ENCODE measurements around the gene SGPP1.

The SGPP1 gene

DNA sequence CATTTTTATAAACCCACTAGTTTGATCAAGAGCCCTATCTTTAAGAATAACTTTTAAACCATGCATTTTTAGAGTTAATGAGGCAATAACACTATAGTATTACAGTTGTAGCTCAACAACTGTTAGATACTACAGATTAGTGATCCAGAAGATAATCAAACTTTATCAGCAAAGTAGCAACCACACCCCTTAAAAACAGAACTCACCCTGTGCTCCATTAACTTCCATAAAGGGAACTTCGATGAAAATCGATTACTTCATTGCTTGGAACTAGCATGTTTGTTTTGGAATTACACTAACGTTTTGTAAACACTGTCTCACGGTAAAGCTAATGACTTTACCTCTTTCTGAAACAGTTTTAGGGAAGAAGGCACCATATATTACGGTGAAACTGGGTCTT, 1.4 kb downstream of the SGPP1 start:
- H3K4me3 ChIP-seq (ENCODE audit: low read depth, low read length): peak overlapping the region; percentile 96
- TF ChIP-seq ZNF660 (tag by site-specific recombination; IDR thresholded peaks at IDR 0.05): peak; percentile 46; the same call in 1 of the 2 replicates
- 0 out of 2 replicates have a peak, but pooled peaks have one; percentile 22 for TF ChIP-seq TCF7L2 (IDR thresholded peaks at IDR 0.05; ENCODE audit: borderline replicate concordance, low read depth, low read length)
- TF ChIP-seq IKZF3 (tag by site-specific recombination; IDR thresholded peaks at IDR 0.05): peak; percentile 33; the same call in 1 of the 2 replicates
- peak; percentile 44; the same call in 1 of the 2 replicates for TF ChIP-seq ATF2 (tag by site-specific recombination; IDR thresholded peaks at IDR 0.05; ENCODE audit: low read depth)
- peak; percentile 50; the same call in 1 of the 2 replicates for TF ChIP-seq KLF1 (tag by site-specific recombination; IDR thresholded peaks at IDR 0.05)
- TF ChIP-seq, protein P1, sequence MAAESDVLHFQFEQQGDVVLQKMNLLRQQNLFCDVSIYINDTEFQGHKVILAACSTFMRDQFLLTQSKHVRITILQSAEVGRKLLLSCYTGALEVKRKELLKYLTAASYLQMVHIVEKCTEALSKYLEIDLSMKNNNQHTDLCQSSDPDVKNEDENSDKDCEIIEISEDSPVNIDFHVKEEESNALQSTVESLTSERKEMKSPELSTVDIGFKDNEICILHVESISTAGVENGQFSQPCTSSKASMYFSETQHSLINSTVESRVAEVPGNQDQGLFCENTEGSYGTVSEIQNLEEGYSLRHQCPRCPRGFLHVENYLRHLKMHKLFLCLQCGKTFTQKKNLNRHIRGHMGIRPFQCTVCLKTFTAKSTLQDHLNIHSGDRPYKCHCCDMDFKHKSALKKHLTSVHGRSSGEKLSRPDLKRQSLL (tag by site-specific recombination; IDR thresholded peaks at IDR 0.05): no peak
- TF ChIP-seq ZNF549 (tag by site-specific recombination; IDR thresholded peaks at IDR 0.05): 0 out of 2 replicates have a peak, but pooled peaks have one; percentile 3
- peak; percentile 62; the same call in 1 of the 2 replicates for TF ChIP-seq ZBTB17 (tag by site-specific recombination; IDR thresholded peaks at IDR 0.05)
- TF ChIP-seq ZNF157 (tag by site-specific recombination; IDR thresholded peaks at IDR 0.05): no peak
- no peak for TF ChIP-seq ZBTB48 (tag by site-specific recombination; IDR thresholded peaks at IDR 0.05)
- no peaks in the 10 kb centered on the region for H3K9me3 ChIP-seq (ENCODE audit: control insufficient read depth, insufficient read depth, low read depth, low read length)
- H3K36me3 ChIP-seq (ENCODE audit: control insufficient read depth in 2 of 2, insufficient read depth in 1 of 2, low read length in 2 of 2): peaks cover 0 to 1% of the 10 kb centered on the region in 2 experiments; a peak in 1 of 3 replicates
- H3K27ac ChIP-seq (ENCODE audit: extremely low read depth, low read depth, low read length): no peak overlapping the region
- CTCF ChIA-PET: interaction anchor here (1.2 to 1.3 kb wide), 2 partner anchors 15 to 612 kb away, joined by 3 read pairs; no protein-coding TSS in a partner anchor
- POLR2A ChIA-PET: interaction anchor here (0.6 to 0.9 kb wide), 4 partner anchors 12 to 425 kb away, joined by 3 read pairs; partner anchors contain the start of gene WDR89
- no peaks in the 10 kb centered on the region for H3K4me1 ChIP-seq (ENCODE audit: control insufficient read depth, insufficient read depth, low read length)

GRCh38 chr14:63725786-63726460, 1.9 kb downstream of the SGPP1 start:
- POLR2A ChIA-PET: interaction anchor here (0.6 to 0.9 kb wide), 5 partner anchors 11 to 424 kb away, joined by 3 read pairs; partner anchors contain the start of gene WDR89
- Histone ChIP-seq H3K9me3 (ENCODE audit: control insufficient read depth, insufficient read depth, low read depth, low read length) (no peaks in the 10 kb centered on the region), H3K4me1 (ENCODE audit: control insufficient read depth, insufficient read depth, low read length) (no peaks in the 10 kb centered on the region), H3K4me3 (ENCODE audit: low read depth, low read length) (peak overlapping the region; percentile 96), H3K27ac (ENCODE audit: extremely low read depth, low read depth, low read length) (no peak overlapping the region), H3K36me3 (ENCODE audit: control insufficient read depth in 2 of 2, insufficient read depth in 1 of 2, low read length in 2 of 2) (peaks cover 0 to 4% of the 10 kb centered on the region in 2 experiments; a peak in 1 of 3 replicates)
- CTCF ChIA-PET: interaction anchor here (0.6 to 1.3 kb wide), 5 partner anchors 10 to 612 kb away, joined by 3 to 6 read pairs (median 3); no protein-coding TSS in a partner anchor
- TF ChIP-seq MEIS1 (CRISPR knock-in tag; IDR thresholded peaks at IDR 0.05; ENCODE audit: borderline replicate concordance) (no peak), ZNF324 (tag by site-specific recombination; IDR thresholded peaks at IDR 0.05) (no peak), ZNF37A (tag by site-specific recombination; IDR thresholded peaks at IDR 0.05) (no peak), ZNF707 (tag by site-specific recombination; IDR thresholded peaks at IDR 0.05) (no peak), ZNF777 (tag by site-specific recombination; IDR thresholded peaks at IDR 0.05; ENCODE audit: borderline replicate concordance) (no peak)
- TF ChIP-seq, protein P2, sequence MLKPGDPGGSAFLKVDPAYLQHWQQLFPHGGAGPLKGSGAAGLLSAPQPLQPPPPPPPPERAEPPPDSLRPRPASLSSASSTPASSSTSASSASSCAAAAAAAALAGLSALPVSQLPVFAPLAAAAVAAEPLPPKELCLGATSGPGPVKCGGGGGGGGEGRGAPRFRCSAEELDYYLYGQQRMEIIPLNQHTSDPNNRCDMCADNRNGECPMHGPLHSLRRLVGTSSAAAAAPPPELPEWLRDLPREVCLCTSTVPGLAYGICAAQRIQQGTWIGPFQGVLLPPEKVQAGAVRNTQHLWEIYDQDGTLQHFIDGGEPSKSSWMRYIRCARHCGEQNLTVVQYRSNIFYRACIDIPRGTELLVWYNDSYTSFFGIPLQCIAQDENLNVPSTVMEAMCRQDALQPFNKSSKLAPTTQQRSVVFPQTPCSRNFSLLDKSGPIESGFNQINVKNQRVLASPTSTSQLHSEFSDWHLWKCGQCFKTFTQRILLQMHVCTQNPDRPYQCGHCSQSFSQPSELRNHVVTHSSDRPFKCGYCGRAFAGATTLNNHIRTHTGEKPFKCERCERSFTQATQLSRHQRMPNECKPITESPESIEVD (tag by site-specific recombination; IDR thresholded peaks at IDR 0.05): peak; percentile 74

GRCh38 chr14:63717702-63718101, 10.2 kb downstream of the SGPP1 start:
- POLR2A ChIA-PET: no interaction called here
- Histone ChIP-seq H3K36me3 (ENCODE audit: control insufficient read depth in 2 of 2, insufficient read depth in 1 of 2, low read length in 2 of 2) (peaks cover 0 to 4% of the 10 kb centered on the region in 2 experiments; a peak in 1 of 3 replicates), H3K4me3 (ENCODE audit: low read depth, low read length) (no peak overlapping the region), H3K9me3 (ENCODE audit: control insufficient read depth, insufficient read depth, low read depth, low read length) (no peaks in the 10 kb centered on the region), H3K27ac (ENCODE audit: extremely low read depth, low read depth, low read length) (no peak overlapping the region), H3K4me1 (ENCODE audit: control insufficient read depth, insufficient read depth, low read length) (no peaks in the 10 kb centered on the region)
- CTCF ChIA-PET: interaction anchor here (0.7 kb wide), 1 partner anchor 275 kb away, joined by 5 read pairs; no protein-coding TSS in a partner anchor
- TF ChIP-seq KLF7 (tag by site-specific recombination; IDR thresholded peaks at IDR 0.05; ENCODE audit: borderline replicate concordance) (no peak), ZNF184 (tag by site-specific recombination; IDR thresholded peaks at IDR 0.05) (peak; percentile 80; the same call in 1 of the 2 replicates), ZNF280D (tag by site-specific recombination; IDR thresholded peaks at IDR 0.05) (peak; percentile 80; the same call in 1 of the 2 replicates), ZNF558 (tag by site-specific recombination; IDR thresholded peaks at IDR 0.05) (peak; percentile 60; the same call in 1 of the 2 replicates)

All from HEK293 (cell line).